IPS DF 6.9 (cell line): ENCODE measurements around the gene SLC16A7.

Source experiments
- DNase-seq: peaks from one replicate; pipeline ENCODE4 v3.0.0-alpha.2; 2013; ENCODE audit warnings: low read depth, low spot score
- H3K27ac ChIP-seq: one replicate; pipeline ENCODE4 v1.5.1; 2013; ENCODE audit warnings: low read length, control low read depth
- H3K27me3 ChIP-seq: 2 replicates; pipeline ENCODE4 v1.6.1; 2013; ENCODE audit warnings: mild to moderate bottlenecking, low read length; ENCODE audit not compliant: control insufficient read depth, insufficient read depth
- H3K36me3 ChIP-seq: 2 replicates; pipeline ENCODE4 v1.6.1; 2013; ENCODE audit warnings: low read length; ENCODE audit not compliant: control insufficient read depth, insufficient read depth
- H3K4me1 ChIP-seq: 2 replicates; pipeline ENCODE4 v1.6.1; 2013; ENCODE audit warnings: low read length; ENCODE audit not compliant: control insufficient read depth, insufficient read depth
- H3K4me3 ChIP-seq: 2 replicates; pipeline ENCODE4 v1.5.1; 2013; ENCODE audit warnings: mild to moderate bottlenecking, low read length
- H3K9me3 ChIP-seq: 2 replicates; pipeline ENCODE4 v1.6.1; 2013; ENCODE audit warnings: low read length, inconsistent platforms; ENCODE audit not compliant: control insufficient read depth, insufficient read depth
- WGBS: extraction: QIAGEN DNeasy Blood & Tissue Kit; methylation state at CpG from one replicate; pipeline ENCODE4 v1.1.7; 2013; ENCODE audit warnings: mixed read lengths, missing lambda C conversion rate; ENCODE audit not compliant: insufficient read length, insufficient coverage; 5-methylcytosine and 5-hydroxymethylcytosine counted together

SLC16A7 gene

DNA sequence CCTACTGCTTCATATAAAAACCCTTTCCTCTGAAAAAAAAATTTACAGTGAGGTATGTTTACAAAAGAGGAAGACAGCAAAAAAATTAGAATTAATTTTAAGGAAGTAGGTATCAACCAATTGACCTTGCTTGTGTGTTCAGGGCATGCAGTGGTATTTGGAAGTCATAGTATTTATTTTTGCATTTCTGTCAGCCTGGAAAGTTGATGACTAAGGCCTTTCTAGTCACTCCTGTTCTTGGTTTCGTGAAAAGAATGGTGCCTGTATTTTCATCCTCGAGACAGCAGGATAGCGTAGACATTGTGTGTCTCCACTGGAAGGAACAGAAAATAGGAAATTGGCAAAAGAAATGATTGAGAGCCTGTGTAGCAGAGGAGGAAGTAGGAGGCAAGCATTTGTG lies 24.5 kb downstream of the SLC16A7 start:
- H3K4me1 ChIP-seq, result no peaks in the 10 kb centered on the region
- no peak overlapping the region for H3K4me3 ChIP-seq
- whole genome bisulfite sequencing, result no CpG with 5 or more reads among the region's 3 CpGs
- no peak overlapping the region for H3K27ac ChIP-seq
- DNase-seq, result no peak
- H3K36me3 ChIP-seq, result no peaks in the 10 kb centered on the region
- no peaks in the 10 kb centered on the region for H3K9me3 ChIP-seq
- H3K27me3 ChIP-seq, result no peaks in the 10 kb centered on the region

DNA sequence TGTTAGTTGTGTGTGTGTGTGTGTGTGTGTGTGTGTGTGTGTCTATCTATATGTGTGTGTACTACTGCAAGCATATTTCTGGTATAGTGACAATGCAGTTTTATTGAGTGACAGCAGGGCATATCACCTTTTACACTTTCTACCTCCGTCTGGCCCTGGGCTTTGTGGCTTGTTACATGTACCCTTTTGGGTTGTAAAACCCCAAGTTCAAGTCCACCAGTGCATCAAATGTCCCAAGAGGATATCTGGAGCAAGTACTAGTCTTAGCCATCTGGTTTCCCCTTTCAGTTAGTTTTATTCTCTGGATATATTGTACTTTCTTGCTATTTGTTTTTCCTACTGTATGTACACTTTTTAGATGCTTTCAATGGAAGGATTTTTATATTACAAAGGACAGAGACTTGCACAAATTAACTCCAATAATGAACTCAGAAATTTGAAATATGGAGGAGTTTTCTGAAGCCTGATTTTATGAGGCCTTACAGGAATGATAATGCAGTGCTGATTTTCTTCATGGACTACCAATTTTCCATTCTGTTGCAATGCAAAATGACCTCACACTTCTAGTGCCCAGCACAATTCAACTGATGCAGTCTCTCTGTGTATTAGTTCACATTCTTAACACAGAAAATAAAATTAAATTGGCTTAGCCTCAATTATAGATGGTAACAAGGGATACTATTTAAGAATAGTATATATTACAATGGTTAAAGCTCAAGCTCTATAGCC lies 29.1 kb downstream of the SLC16A7 start:
- DNase-seq, result no peak
- Histone ChIP-seq H3K4me3 (no peak overlapping the region), H3K27me3 (no peaks in the 10 kb centered on the region), H3K36me3 (no peaks in the 10 kb centered on the region), H3K9me3 (no peaks in the 10 kb centered on the region), H3K27ac (no peak overlapping the region), H3K4me1 (no peaks in the 10 kb centered on the region)
- WGBS, result no CpG with 5 or more reads among the region's 1 CpG

DNA sequence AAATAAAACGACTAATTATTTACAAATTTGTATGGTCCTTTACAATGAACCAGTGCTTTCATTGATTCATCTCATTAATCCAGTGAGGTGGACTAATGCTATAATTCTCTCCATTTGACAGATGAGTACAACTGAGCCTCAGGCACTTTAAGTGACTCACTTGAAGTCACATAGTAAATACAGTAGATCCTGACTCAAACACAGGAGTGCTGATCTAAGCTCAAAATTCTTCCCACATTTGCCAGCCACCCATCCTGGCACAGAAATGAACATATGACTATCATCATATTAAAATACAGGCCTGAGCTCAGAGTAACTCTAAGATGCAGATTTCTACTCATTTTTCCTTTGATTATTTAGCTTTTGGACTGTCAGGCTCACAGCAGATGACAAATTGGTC lies 30.6 kb downstream of the SLC16A7 start:
- no peak overlapping the region for H3K27ac ChIP-seq
- no peak overlapping the region for H3K4me3 ChIP-seq
- H3K36me3 ChIP-seq, result no peaks in the 10 kb centered on the region
- H3K9me3 ChIP-seq, result no peaks in the 10 kb centered on the region
- no peaks in the 10 kb centered on the region for H3K27me3 ChIP-seq
- no CpG with 5 or more reads among the region's 1 CpG for WGBS
- DNase-seq, result no peak
- no peaks in the 10 kb centered on the region for H3K4me1 ChIP-seq

DNA sequence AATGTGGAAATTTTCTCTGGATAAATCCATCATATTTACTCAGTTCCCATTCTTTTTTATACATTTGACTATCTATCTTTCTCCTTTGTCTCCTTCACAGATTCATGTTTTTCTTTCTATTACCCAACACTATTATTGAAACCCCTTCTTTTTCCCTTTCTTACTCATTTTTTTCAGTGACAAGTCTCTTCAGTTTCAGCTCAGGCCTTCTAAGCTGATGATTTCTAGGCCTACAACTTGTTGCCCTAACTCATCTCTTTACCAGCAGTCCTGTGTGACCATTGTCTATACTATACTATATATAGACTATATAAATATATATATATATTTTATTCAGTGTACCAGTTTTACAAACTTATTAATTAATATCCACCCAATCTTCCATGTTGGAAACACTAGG lies 31.8 kb downstream of the SLC16A7 start:
- Histone ChIP-seq H3K36me3 (no peaks in the 10 kb centered on the region), H3K4me3 (no peak overlapping the region), H3K4me1 (no peaks in the 10 kb centered on the region), H3K27me3 (no peaks in the 10 kb centered on the region), H3K9me3 (no peaks in the 10 kb centered on the region), H3K27ac (no peak overlapping the region)
- DNase-seq, result no peak

DNA sequence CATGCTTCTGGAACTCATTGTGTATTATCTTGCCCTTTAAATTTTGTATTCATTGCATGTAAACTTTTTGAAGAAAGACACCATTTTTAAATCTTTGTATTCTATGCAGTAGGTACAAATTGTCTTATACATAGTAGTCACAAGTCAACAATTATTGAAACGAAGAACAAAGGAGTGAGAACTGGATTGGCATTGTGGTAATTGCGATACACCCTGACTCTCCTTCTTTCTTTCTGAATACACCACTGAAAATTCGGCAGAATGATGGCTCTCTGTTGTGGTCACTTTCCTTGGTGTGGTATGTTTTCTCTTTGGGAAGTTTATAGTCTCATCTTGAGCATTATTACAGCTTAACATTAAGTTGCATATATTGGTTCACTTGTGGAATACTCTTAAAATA lies 34.1 kb downstream of the SLC16A7 start:
- no peaks in the 10 kb centered on the region for H3K4me1 ChIP-seq
- H3K36me3 ChIP-seq, result no peaks in the 10 kb centered on the region
- H3K9me3 ChIP-seq, result no peaks in the 10 kb centered on the region
- DNase-seq, result no peak
- no peaks in the 10 kb centered on the region for H3K27me3 ChIP-seq
- H3K4me3 ChIP-seq, result no peak overlapping the region
- no peak overlapping the region for H3K27ac ChIP-seq
- no CpG with 5 or more reads among the region's 3 CpGs for WGBS

DNA sequence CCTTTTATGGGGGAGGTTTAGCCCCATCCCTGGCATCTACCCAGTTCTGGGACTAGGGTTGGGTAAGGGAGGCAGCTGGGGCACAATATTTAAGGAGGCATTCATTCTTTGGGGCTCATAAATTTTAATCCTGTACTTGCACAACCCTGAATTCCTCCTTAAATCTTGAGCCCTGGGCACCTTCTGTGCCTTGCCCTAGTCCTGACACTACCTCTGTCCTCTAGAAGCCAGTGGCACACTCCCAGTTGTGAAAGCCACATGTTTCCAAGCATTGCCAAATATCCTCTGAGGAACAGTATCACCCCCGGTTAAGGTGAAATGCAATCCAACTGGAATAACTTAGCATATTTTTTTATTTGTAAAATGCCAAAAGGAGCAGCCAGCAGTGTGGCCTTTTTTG lies 36.6 kb downstream of the SLC16A7 start:
- no peak for DNase-seq
- Histone ChIP-seq H3K4me3 (no peak overlapping the region), H3K4me1 (no peaks in the 10 kb centered on the region), H3K36me3 (no peaks in the 10 kb centered on the region), H3K9me3 (no peaks in the 10 kb centered on the region), H3K27me3 (no peaks in the 10 kb centered on the region), H3K27ac (no peak overlapping the region)
- WGBS, result no CpG with 5 or more reads among the region's 1 CpG

DNA sequence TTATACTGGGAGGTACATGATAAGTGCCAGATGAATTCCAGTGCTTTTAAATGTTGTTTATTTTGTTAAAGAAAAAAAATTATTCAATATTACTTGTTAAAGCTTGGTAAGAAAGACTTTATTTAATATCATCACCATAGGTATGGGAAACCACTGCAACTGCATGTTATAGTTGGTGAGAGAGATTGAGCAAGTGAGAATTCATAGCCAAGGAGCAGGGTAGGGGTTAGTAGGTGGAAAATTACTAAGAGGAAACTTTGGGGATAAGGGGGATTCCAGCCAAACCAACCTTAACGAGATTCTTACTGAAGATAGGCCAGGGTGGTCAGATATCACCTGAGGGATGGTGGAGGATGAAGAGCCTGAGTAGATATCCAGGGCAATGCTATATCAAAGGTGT lies 38.4 kb downstream of the SLC16A7 start:
- Histone ChIP-seq H3K27ac (no peak overlapping the region), H3K4me1 (no peaks in the 10 kb centered on the region), H3K36me3 (no peaks in the 10 kb centered on the region), H3K9me3 (no peaks in the 10 kb centered on the region), H3K4me3 (no peak overlapping the region), H3K27me3 (no peaks in the 10 kb centered on the region)
- no peak for DNase-seq
- no CpG with 5 or more reads among the region's 1 CpG for WGBS

DNA sequence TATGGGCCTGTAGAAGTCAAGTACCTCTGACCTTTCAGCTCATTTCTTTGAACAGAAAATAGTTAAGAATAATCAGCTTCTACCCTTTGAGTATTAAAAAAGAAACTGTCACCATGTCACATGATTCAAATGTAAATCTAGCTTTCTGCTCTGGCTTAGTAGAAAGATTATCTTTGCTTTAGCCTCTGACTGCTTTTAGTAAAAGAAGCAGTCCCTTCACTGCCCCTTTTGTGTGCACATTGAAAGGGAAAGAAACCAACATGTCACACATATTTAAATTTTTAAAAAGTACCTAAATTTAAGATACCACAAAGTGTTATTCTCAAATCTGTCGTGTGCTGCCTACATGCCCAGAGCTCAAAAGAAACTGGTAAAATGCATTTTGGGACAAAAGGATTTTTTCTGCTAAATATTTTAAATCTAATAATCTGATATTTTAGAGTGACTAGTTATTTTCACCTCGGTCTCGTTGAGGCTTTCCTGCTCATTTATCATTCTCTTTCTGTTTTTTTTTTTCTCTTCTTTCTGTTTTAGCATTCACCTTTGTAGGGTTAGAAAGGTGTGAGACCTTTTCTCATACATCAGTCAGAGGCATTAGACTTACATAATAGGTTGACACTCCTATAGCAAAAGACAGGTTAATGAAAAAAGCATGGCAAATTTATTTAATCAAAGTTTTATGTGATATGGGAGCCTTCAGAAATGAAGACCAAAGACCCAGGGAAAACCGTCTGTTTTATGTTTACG lies 41.3 kb downstream of the SLC16A7 start:
- no peak overlapping the region for H3K27ac ChIP-seq
- no peak for DNase-seq
- WGBS, result no CpG with 5 or more reads among the region's 5 CpGs

DNA sequence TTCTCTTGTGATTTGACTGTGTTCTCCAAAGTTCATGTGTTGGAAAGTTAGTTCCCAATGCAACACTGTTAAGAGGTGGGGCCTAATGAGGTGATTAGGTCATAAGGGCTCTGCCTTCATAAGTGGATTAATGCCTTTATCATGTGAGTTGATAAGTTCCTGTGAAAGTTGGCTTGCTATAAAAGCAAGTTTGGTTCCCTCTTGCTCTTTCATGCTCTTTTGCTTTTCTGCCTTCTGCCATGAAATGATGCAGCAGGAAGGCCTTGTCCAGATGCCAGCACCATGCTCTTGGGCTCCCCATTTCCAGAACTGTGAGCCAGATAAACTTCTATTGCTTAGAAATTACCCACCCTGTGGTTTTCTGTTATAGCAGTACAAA lies 41.9 kb downstream of the SLC16A7 start:
- DNase-seq, result no peak
- Histone ChIP-seq H3K9me3 (no peaks in the 10 kb centered on the region), H3K4me1 (no peaks in the 10 kb centered on the region), H3K27me3 (no peaks in the 10 kb centered on the region), H3K36me3 (no peaks in the 10 kb centered on the region), H3K27ac (no peak overlapping the region), H3K4me3 (no peak overlapping the region)

More for the DNA sequence above, 41.3 kb downstream of the SLC16A7 start:
- no peaks in the 10 kb centered on the region for H3K4me1 ChIP-seq
- H3K36me3 ChIP-seq, result no peaks in the 10 kb centered on the region
- no peaks in the 10 kb centered on the region for H3K9me3 ChIP-seq
- H3K27me3 ChIP-seq, result no peaks in the 10 kb centered on the region
- H3K4me3 ChIP-seq, result no peak overlapping the region

DNA sequence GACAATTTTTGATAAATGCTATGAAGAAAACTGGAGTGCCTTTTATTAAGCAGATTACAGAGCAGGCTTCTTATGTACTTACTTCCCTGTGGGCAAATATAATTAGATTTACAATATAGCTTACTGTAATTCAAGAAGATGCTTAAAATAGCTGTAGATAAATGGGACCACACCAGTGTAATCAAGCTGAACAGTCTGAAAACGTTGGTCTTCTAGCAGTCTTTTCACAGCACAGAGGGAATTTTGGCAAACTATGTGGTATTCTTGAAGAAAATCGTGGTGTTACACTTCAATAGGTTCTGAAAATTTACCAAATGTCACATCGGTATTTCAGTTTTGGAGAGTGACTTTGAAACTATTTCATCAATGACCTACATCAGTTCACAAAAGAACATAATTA lies 47.7 kb downstream of the SLC16A7 start:
- DNase-seq, result no peak
- Histone ChIP-seq H3K4me3 (no peak overlapping the region), H3K36me3 (no peaks in the 10 kb centered on the region), H3K9me3 (no peaks in the 10 kb centered on the region), H3K27ac (no peak overlapping the region), H3K4me1 (no peaks in the 10 kb centered on the region), H3K27me3 (no peaks in the 10 kb centered on the region)
- WGBS, result no CpG with 5 or more reads among the region's 3 CpGs

DNA sequence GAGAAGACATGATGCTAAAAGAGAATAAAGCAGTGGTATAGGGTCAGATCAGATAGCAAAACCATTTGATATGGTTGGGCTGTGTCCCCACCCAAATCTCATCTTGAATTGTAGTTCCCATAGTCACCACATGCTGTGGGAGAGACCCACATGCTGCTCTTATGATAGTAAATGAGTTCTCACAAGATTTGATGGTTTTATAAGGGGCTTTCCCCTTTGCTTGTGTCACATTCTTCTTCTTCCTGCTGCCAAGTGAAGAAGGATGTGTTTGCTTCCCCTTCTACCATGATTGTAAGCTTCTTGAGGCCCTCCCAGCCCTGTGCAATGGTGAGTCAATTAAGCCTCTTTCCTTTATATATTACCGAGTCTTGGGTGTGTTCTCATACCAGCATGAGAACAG lies 49.4 kb downstream of the SLC16A7 start:
- Histone ChIP-seq H3K27me3 (no peaks in the 10 kb centered on the region), H3K9me3 (no peaks in the 10 kb centered on the region), H3K4me1 (no peaks in the 10 kb centered on the region), H3K36me3 (no peaks in the 10 kb centered on the region), H3K27ac (no peak overlapping the region), H3K4me3 (no peak overlapping the region)
- WGBS, result no CpG with 5 or more reads among the region's 1 CpG
- DNase-seq, result no peak
